Left ventricle myocardium inferior (tissue), 1 donor: ENCODE data around the gene SYT17. TPM values are rescaled to one million over a fixed set of nuclear protein-coding genes. Genes with fewer than 3 reads are reported as not detected.

Experiments
- DNase-seq: peaks from one replicate; pipeline ENCODE4 v3.0.0-alpha.2; 2020
- H3K27ac ChIP-seq: fragments of 200-600 bp; replicated peaks from 2 replicates; pipeline ENCODE4 v1.8.0; 2021
- H3K27me3 ChIP-seq: fragments of 200-600 bp; 2 replicates; pipeline ENCODE4 v1.8.0; 2021; ENCODE audit warnings: low read depth
- H3K36me3 ChIP-seq: fragments of 200-600 bp; 2 replicates; pipeline ENCODE4 v1.8.0; 2021
- H3K4me1 ChIP-seq: fragments of 200-600 bp; 2 replicates; pipeline ENCODE4 v1.8.0; 2021
- H3K4me3 ChIP-seq: fragments of 200-600 bp; 2 replicates; pipeline ENCODE4 v1.8.0; 2021; ENCODE audit warnings: mild to moderate bottlenecking, moderate library complexity
- H3K9me3 ChIP-seq: fragments of 200-600 bp; replicated peaks from 2 replicates; pipeline ENCODE4 v1.8.0; 2021
- CTCF ChIP-seq: fragments of 200-600 bp; IDR thresholded peaks from 2 replicates; pipeline ENCODE4 v1.8.0; 2021; ENCODE audit warnings: antibody characterized with exemption, mild to moderate bottlenecking, borderline replicate concordance
- intact Hi-C: fragments of 100-400 bp; cut with micrococcal nuclease; formaldehyde crosslinking; loops from one replicate; pipeline ENCODE4 v1.11.0; 2022
- total RNA-seq: library from RNA; stranded (reverse); fragmentation: NEBNext Ultra II Directional; extraction: Animal tissue kit (Norgen Biotek cat#: 25700); gene quantifications from one replicate; pipeline ENCODE4 v1.2.1, GENCODE V29; 2021
- donor health status: DM: no; HTN: yes; CAD: no; lungs with severe emphysema.

The SYT17 gene
- total RNA-seq, 1 donor from 2014 or later: 0.49 TPM

GRCh38 chr16:19309178-19309577 lies 141.1 kb downstream of the SYT17 start:
- no peak for TF ChIP-seq CTCF
- intact Hi-C loops: no loop called here
- no peaks in the 10 kb centered on the region for H3K9me3 ChIP-seq

GRCh38 chr16:19314718-19315425 lies 146.8 kb downstream of the SYT17 start:
- no peak for DNase-seq
- Histone ChIP-seq H3K36me3 (no peaks in the 10 kb centered on the region), H3K27ac (no peak overlapping the region), H3K9me3 (no peaks in the 10 kb centered on the region), H3K4me1 (no peaks in the 10 kb centered on the region), H3K4me3 (no peak overlapping the region), H3K27me3 (peaks cover 4% of the 10 kb centered on the region)
- no peak for TF ChIP-seq CTCF
- intact Hi-C loops: no loop called here

More at GRCh38 chr16:19309178-19309577, 141.1 kb downstream of the SYT17 start:
- Histone ChIP-seq H3K4me1 (no peaks in the 10 kb centered on the region), H3K27me3 (peaks cover 30% of the 10 kb centered on the region), H3K4me3 (no peak overlapping the region), H3K27ac (no peak overlapping the region), H3K36me3 (no peaks in the 10 kb centered on the region)
- no peak for DNase-seq

- no peaks in the 10 kb centered on the region for H3K4me1 ChIP-seq
- intact Hi-C loops: no loop called here
- H3K9me3 ChIP-seq: peaks cover 2% of the 10 kb centered on the region
- no peak overlapping the region for H3K4me3 ChIP-seq
- H3K27ac ChIP-seq: no peak overlapping the region
- H3K27me3 ChIP-seq: peaks cover 7% of the 10 kb centered on the region
- no peak for TF ChIP-seq CTCF
- H3K36me3 ChIP-seq: no peaks in the 10 kb centered on the region
- no peak for DNase-seq
Observed at GRCh38 chr16:19315889-19316433, 147.9 kb downstream of the SYT17 start.

- no peaks in the 10 kb centered on the region for H3K36me3 ChIP-seq
- no peak for TF ChIP-seq CTCF
- no peaks in the 10 kb centered on the region for H3K4me1 ChIP-seq
- intact Hi-C loops: no loop called here
- H3K27me3 ChIP-seq: peaks cover 4% of the 10 kb centered on the region
- no peak overlapping the region for H3K27ac ChIP-seq
- no peak for DNase-seq
- H3K9me3 ChIP-seq: peaks cover 4% of the 10 kb centered on the region
- H3K4me3 ChIP-seq: no peak overlapping the region
Observed at GRCh38 chr16:19316846-19317245, 148.8 kb downstream of the SYT17 start.

Other genes starting within 250 kb of the SYT17 start
- gene SMG1, start 241.8 kb upstream of the SYT17 start, total RNA-seq: 41.2 TPM
- gene TMC7, start 184.3 kb upstream of the SYT17 start, total RNA-seq: 0.69 TPM
- 45.4 TPM for gene COQ7, start 100.6 kb upstream of the SYT17 start, total RNA-seq
- 12.3 TPM for gene ITPRIPL2, start 54.3 kb upstream of the SYT17 start, total RNA-seq
- not detected for gene CLEC19A, start 117.5 kb downstream of the SYT17 start, total RNA-seq
- 0.38 TPM for gene TMC5, start 249.6 kb downstream of the SYT17 start, total RNA-seq